ENCODE results near the gene PGPEP1.

GRCh38 chr19:18414504-18415177, 74.2 kb downstream of the PGPEP1 start:
- TF ChIP-seq, protein P1, sequence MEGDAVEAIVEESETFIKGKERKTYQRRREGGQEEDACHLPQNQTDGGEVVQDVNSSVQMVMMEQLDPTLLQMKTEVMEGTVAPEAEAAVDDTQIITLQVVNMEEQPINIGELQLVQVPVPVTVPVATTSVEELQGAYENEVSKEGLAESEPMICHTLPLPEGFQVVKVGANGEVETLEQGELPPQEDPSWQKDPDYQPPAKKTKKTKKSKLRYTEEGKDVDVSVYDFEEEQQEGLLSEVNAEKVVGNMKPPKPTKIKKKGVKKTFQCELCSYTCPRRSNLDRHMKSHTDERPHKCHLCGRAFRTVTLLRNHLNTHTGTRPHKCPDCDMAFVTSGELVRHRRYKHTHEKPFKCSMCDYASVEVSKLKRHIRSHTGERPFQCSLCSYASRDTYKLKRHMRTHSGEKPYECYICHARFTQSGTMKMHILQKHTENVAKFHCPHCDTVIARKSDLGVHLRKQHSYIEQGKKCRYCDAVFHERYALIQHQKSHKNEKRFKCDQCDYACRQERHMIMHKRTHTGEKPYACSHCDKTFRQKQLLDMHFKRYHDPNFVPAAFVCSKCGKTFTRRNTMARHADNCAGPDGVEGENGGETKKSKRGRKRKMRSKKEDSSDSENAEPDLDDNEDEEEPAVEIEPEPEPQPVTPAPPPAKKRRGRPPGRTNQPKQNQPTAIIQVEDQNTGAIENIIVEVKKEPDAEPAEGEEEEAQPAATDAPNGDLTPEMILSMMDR (IDR thresholded peaks at IDR 0.05; ENCODE audit: low read length), result no peak
- no peak for TF ChIP-seq EZH2 (IDR thresholded peaks at IDR 0.05; ENCODE audit: borderline replicate concordance, low read length)

All from OCI-LY1 (cell line).